HG03025 (cell line): ENCODE results near the gene CDH4.

ENCODE experiments used
- ATAC-seq: cut with Tn5 transposase; IDR thresholded peaks from one replicate; pipeline ENCODE4 v1.9.1; 2021; ENCODE audit warnings: mild to moderate bottlenecking, moderate library complexity; ENCODE audit not compliant: unreplicated experiment, low FRiP score

Gene CDH4

DNA sequence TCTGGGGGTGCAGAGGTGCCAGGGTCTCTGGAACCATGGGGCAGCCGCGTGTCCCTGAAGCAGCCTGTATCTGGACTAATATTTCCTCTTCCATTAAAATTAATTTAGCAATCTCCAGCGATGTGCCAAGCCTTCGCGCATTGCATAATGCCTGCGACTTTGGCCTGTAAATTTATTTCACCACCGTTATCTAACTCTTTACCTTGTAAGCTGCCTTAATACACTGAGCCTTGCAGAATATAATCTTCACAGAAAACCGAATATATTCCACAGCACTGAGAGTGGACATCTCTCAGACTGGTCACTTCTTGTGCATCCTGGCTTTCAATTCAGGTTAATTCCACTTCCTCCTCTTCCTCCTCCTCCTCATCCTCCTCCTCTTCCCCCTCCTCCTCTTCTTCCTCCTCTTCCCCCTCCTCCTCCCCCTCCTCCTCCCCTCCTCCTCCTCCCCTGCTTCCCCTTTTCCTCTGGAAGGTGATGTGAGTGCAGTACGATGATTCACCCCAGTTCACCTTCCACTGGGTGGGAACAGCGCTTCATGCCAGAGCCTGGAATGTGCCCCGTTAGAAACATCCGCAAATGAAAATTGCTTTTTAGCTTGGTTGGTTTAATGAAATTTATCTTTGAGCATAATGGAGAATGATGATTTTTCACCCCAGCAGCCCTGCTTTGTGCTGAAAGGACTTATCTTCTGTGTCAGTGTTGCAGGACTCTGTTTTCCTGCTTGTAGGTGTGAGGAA is 101.4 kb downstream of the CDH4 start:
- ATAC-seq = no peak

DNA sequence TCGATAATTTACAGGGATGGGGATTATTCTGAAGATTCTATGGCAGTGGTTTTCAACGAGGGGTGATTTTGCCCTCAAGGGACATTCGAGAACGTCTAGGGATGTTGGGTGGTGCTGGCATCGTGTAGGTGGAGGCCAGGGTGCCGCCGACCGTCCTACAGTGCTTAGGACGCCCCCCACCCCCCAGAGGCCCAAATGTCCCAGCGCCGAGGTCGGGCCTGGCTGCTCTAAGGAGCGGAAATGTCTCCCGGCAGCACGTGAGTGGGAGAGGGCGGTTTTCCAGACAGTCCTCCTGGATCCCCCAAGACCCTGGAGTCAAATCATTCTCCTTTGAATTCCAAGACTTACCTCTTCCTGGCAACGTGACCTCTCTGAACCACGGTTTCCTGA is 101.9 kb downstream of the CDH4 start:
- ATAC-seq = no peak

DNA sequence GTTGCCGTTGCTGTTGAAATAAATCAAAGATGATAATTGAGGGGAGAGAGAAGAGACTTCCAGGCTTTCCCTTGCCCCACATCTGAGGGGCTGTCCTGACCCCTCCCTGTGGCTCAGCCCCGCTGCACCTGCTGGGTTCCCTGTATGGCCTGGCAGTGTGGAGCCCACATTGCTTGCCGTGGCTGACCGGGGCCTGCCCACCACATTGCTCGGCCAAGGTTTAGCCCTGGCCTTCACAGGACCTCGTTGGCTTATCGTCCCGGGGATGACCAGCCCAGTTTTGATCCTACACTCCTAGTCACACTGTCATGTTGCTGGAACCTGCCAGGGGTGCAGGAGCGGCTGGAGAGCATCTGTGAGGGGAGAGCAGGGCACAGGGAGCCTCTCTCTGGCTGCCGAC is 102.4 kb downstream of the CDH4 start:
- ATAC-seq = no peak

DNA sequence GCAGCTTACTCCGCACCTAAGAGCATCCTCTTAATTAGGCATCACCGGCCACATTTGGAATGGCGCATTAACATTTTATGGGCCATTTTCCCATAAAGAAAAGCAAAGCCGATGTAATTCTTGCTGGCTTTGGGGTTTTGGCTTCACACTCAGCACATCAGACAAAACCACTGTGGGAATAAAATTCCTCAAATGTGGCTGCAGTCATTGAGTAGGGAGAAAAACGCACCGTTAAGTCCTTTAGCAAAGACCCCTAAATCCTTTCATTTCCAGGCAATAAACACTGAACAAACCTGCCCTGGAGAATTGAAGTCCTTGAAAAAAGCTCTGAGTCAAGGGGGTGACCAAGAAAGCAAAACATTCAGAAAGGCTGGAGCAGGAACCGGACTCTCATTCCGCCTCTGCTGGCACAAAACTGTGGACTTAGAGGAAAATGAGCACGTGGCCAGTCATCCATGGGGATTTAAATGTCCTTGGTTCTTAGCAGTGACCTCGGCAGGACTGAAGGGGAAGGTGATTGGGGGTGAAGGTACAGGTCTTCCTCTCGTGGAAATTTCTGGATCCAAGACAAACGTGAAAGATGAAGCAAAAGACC is 102.9 kb downstream of the CDH4 start:
- ATAC-seq = no peak

DNA sequence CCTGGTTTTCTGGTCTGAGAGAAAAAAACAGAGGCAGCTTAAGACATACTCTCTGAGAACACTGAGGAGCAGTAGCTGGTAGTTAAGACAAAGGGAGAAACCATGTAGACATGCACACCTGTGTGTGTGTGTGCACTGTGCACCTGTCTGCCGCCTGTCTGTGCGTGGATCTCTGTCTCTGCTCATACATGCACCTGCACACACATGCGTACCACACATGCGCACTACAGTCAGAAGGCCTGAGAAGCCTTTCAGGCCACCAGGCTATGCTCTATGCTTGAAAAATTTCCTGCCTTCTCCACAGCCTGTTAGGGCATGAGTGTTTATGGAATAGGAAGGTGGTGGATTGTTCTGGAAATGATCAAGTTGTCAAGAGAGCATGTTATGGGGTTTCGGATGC is 103.5 kb downstream of the CDH4 start:
- ATAC-seq = no peak

DNA sequence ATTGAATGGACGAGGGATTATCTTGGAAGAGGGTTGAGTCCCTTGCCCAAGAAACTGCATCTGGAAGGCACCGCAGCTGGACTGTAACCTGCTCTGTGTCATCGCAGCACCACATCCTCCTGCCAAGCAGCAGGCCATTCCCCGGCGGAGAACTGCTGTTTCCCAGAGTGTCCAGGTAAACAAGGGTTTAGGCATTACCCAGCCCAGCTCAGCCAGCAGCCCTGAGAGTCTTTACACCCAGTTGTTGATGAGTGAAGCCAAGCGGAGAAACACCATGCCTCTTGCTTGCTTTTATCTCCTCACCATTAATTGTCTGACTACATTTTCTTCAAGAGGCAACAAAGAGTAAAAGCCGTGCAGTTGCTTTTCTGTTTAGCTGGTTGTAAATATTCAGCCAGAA is 104.1 kb downstream of the CDH4 start:
- ATAC-seq = no peak

DNA sequence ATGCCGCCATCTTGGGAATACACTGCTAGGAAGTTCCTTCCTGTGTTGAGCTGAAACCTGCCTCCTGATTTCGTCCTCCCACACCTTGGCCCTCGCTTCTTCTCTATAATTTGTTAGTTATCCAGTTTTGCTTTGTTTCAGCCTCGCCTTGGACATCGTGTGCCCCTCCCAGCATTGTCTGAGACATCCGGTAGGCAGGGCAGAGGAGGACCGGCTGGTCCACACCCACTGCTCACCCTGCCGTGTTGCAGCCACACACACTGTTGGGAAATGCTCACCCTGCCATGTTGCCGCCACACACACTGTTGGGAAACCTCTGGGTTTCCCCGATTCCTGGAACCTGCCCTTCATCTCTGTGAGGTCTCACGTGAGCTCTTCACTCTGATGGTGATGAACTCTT is 105.1 kb downstream of the CDH4 start:
- no peak for ATAC-seq

DNA sequence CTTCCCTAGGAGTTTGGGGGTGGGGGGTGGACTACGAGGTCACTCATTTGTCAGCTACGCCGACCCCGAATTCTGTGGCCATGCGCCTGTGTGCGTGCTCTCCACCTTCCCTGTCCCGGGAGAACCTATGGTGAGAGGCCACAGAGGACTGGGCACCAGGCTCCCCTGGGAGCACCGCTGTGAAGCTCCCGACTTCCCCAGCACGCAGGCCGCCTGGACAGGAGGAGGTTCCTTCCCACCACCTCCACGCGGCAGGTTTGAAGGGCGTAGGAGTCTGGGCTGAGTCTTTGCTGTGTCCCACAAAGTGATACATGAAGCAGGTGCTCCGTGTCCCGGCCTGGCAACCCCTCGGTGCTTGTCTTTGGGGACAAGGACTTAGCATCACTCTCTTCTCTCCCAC is 107.2 kb downstream of the CDH4 start:
- no peak for ATAC-seq

DNA sequence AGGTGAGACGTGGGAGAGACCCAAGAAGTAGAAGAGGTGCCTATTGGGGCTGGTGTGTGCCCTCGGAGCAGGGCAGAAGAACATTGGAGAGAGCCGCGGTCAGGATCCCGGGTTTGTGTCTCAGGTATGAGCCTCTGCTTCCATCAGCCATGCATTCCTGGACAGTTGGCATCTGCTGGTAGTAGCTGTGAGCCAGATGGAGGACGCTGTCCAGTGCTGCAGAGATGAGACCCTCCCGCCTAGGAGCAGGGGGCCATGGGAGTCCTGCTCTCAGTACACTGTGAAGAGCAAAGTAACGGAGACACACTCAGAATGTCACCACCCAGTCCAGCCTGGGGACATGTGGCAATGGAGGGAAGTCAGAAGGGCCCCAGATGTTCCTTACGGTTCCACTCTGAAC is 108.2 kb downstream of the CDH4 start:
- ATAC-seq = no peak

DNA sequence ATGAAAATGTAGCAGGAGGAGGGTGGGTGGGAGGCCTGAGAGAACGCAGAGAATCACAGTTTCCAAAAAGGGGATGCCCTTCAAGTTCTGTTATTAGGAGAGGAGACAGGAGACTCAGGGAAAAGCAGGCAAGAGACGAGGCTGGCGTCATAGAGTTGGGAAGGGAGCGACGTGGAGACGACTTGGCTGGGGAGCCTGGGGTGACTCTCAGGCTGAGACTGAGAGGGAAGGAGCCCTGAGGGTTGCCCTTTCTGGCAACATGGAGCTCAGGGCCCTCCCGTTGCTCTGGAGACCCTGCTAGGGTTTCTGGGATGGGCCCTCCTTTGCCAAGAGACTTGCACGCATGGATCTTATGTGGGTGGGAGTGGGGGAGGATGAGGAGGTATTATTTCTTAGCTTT is 108.9 kb downstream of the CDH4 start:
- no peak for ATAC-seq

DNA sequence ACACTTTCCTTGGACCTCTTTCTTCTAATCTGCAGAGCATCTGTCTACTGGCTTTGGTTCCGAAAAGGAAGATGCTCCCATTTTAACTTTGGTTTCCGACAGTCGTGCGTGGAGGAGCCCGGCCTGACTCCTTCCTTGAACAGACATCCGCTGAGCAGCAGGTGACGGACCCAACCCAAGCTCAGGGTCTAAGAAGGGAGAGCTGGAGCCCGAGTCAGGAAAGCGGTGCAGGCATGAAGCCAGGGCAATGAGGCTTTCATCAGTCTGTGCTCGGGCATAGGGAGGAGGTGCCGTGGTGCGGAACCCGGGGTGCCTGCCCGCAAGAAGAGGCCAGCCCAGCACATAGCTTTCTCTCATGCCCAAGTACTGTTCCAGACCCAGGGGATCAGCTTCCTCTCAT is 109.4 kb downstream of the CDH4 start:
- ATAC-seq = no peak

DNA sequence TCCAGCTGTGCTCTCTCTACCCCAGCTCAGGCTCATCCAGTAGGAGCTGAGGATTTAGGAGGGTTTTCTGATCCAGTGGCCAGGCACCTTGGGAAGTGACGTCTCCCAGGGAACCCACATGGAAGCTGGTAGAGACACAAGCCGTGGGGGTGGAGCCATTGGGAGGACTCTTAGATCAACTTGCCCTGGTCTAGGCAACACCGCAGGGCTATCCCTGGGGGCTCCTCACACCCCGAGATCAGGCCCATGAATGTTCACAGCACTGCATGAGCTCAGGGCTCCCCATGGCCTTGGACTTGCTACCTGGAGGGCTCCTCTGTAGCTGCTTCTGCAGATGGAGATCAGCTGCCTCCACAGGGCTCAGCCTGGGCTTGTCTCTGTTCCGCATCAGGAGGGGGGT is 112.1 kb downstream of the CDH4 start:
- ATAC-seq = no peak

DNA sequence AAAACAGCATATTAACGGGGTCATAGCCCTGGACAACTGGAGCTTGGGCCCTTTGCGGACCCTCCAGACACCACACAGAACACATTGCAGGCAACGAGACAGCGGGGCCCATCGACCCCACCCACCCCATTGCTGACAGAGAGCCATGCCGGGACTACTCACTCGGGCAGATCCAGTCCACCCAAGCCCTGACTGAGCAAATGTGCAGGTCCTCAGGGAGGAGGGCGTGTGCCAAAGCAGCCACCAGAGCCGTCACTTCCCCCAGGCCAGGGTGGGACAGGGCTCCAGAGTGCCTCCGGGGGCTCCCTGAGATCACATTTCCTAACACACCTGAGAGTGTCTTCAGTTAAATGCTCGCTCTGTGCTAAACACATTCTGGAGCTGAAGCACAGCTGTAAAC is 114.9 kb downstream of the CDH4 start:
- ATAC-seq = no peak

DNA sequence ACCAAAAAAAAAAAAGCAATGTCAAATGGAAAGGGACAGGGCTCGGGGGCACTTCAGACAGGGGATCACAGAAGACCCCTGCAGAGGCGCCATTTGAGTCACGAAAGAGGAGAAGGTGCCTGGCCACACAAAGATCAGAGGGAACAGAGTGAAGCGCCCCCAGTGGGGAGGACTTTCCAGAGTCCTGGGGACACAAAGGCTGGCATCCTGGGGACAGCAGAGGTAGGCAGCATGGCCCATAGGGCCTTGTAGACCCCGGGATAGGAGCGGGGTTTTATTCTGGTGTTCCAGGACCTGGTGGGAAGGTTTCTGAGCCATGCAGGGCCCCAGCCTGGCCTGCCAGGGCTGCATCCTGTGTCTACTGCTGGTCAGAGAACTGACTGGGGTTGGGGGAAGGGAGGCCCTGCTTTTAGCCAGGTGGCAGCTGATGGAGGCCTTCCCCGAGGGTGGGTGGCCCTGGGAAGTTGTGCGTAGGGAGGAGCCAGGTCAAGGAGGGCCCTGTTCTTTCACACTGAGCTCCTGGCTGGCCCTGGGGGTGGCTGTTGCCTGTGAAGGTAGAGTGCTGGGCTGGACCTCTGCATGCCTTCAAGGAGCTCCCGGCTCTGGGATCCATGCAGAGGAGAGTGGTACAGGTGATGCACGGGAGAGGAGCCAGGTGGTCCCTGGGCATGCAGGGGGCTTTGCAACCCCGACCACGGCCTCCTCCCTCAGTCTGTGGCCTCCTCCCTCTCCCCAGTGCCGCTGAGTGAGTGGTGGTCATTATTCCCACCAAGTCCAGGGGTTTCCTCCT is 117.9 kb downstream of the CDH4 start:
- ATAC-seq = no peak

DNA sequence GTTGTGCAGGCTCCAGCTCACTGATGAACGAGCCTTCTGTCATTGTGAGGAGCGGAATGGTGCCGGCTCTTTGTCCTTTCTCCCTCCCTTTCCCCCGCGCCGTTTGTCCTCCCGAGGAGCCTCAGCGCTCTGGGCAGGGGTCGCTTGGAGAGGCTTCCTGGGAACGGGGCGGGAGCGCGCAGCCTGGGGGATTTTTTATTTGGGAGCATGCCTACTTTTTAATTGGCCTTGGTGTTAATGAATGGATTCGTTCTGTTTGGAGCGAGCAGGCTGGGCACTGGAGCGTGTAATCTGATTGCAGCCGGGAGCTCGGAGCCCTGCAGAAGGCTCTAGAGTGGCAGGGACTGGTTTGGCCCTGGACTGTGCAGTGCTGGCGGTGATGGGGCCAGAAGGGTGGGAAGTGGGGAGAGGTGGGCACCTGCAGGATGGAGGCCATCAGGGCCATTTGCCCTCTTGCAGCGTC is 118.8 kb downstream of the CDH4 start:
- no peak for ATAC-seq

DNA sequence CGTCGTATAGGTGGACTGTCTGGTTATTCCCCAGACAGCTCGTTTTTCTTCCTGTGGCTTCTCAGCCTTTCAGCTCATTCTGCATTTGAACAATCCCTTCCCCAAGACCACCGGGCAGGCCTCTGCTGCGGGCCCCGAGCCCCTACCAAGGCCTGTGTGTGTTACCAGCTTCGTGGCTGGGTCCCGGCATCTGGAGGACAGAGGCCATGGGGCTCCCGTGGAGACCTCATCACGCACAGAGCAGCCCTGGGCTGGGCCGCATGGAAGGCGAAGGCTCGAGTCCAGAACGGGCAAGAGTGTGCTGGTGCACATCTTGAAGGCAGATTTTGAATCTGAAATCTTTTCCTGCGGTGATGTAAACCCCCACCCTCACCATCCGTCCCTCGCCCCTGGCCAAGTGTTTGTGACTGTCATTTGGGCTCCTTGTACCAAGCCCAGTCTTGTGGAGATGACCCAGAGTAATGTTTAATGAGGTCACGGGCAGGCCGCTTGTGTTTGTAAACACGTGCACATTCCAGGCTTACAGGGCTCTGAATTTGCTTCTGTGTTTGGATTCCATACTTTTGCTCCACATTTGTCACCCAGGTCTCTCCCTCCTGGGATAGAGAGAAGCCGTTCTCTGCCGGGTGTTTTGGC is 119.6 kb downstream of the CDH4 start:
- no peak for ATAC-seq

DNA sequence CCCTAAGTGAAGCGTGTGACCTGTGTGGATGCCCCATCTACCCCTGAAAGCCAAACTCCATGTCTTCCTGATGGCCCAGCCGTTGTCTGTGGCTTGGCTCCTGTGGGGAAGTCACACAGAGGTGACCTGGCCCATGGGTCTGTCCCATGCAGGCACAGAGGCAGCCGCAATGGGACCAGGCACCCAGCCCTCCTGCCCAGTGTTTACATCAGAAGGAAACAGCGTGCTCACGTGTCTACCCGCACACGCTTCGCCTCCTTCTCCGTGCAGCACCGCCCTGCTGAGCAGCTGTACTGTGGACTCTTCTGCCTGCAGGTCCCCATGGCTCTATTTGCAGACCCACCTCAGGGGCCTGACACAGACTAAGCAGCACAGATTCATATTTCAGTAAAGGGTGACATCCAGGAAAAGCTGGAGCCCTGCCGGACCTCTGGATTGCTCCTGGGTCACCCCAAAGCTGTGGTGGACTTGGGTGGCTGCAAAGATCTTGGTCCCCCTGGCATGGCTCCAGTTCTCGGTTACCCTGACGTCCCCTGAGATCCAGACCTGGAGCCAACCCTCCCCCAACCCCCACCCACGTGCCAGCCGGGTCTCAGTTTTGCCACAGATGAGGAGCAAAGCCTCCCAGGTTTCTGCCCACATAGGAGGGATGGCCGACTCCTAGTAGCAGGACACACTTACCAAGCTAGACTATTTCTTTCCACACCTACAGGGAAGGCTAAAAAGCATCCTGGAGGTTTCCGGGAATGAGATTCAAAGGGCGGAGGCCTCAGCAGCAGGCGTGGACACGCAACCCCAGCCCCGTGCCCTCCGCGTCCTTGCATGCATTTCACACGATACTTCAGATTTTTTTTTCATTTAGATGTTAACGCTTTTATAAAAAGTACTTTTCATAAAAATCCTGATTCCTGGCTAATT is 120.3 kb downstream of the CDH4 start:
- ATAC-seq = no peak

DNA sequence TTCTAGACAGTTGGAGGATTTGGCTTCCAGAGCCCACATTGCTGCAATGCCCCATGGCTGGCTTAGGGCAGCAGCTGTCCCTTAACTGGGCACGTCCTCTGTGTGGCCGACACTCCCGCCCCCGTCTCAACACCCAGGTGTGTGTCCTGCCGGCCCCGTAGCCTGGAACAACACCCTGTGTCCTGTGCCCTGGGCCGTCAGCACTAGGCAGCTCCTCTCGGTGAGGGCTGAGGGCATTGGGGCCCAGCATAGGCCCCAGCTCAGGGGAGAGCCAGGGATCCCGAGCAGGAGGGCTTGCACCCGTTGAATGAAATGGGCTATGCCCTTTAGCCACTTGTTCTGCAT is 121.0 kb downstream of the CDH4 start:
- ATAC-seq = no peak

DNA sequence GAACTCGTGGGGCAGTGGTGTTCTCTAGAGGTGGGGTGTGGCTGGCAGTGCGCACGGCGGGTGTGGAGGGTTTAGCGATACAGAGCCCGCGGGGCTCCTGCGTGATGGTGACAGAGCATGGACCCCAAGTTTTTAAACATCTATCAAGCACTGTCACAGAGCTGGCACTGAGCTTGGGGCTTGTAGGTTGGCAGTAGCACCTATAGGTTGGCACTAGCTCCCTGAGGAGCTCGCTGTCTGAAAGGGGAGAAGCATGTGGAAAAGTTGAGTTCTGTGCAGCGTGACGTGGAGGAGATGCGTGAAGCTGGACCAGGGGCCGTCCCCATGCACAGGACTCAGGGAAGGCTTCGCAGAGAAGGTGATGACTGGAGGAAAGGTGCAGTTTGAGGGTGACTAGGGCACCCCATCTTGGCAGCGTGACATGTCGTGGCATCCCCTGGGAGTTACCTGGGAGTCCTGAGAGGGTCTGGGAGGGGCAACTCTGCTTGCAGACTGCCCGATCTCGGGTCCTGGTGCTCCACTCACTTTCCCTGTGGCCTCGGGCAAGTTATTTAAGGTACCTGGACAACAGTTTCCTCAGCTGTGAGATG is 122.0 kb downstream of the CDH4 start:
- no peak for ATAC-seq
